Vagina (tissue), 2 donors: Measurements from ENCODE around the gene SLC23A2. TPM values are rescaled to one million over a fixed set of nuclear protein-coding genes. Genes with fewer than 3 reads are reported as not detected.

Experiments
- DNase-seq, 2 donors: peaks; one replicate each; pipeline ENCODE4 v3.0.0-alpha.2; 2017; ENCODE audit errors: extremely low spot score in 2 of 2
- H3K27ac ChIP-seq: fragments of 200-600 bp; sonication (generic); one replicate; pipeline ENCODE4 v1.5.1; 2019
- H3K27me3 ChIP-seq: fragments of 200-600 bp; sonication (generic); one replicate; pipeline ENCODE4 v1.5.1; 2019
- H3K36me3 ChIP-seq, 2 donors: fragments of 200-600 bp; sonication (generic); one replicate each; pipeline ENCODE4 v1.5.1; 2017 to 2019
- H3K4me1 ChIP-seq: fragments of 200-600 bp; sonication (generic); one replicate; pipeline ENCODE4 v1.5.1; 2019
- H3K4me3 ChIP-seq, 2 donors: fragments of 200-600 bp; sonication (generic); 1 replicate in 1 of 2; 2 replicates in 1 of 2; pipeline ENCODE4 v1.5.1; 2016 to 2019
- H3K9me3 ChIP-seq: fragments of 200-600 bp; sonication (generic); one replicate; pipeline ENCODE4 v1.5.1; 2019
- CTCF ChIP-seq, 3 experiments: fragments of 450-650 bp in 2 of 3; fragments of 200-600 bp in 1 of 3; sonication (generic) in 1 of 3; IDR thresholded peaks; one replicate each; pipeline ENCODE4 v1.5.1; 2017 to 2019; ENCODE audit warnings: antibody characterized with exemption in 3 of 3, mild to moderate bottlenecking in 2 of 3, moderate library complexity in 2 of 3
- POLR2A ChIP-seq, 2 donors: fragments of 450-650 bp; IDR thresholded peaks; one replicate each; pipeline ENCODE4 v1.6.1; 2017; ENCODE audit warnings: antibody characterized with exemption in 2 of 2, mild to moderate bottlenecking in 2 of 2, moderate library complexity in 2 of 2
- POLR2AphosphoS5 ChIP-seq, 2 donors: sonication (generic); formaldehyde crosslinking; IDR thresholded peaks; one replicate each; pipeline ENCODE4 v1.9.0; 2017; ENCODE audit warnings: antibody characterized with exemption in 2 of 2, mild to moderate bottlenecking in 2 of 2, low read depth in 1 of 2; ENCODE audit not compliant: insufficient read depth in 1 of 2
- intact Hi-C: fragments of 100-400 bp; cut with DNase I; formaldehyde crosslinking; loops from one replicate; pipeline ENCODE4 v1.15.1; 2023
- small RNA-seq: library from RNA; depleted of rRNA; stranded (forward); fragments of <200 nt; gene quantifications from one replicate; pipeline ENCODE3, GENCODE V24; 2016
- total RNA-seq: library from RNA; depleted of rRNA; stranded (reverse); fragments of >200 nt; gene quantifications from one replicate; pipeline ENCODE4 v1.2.3, GENCODE V29; 2016

Gene SLC23A2
- total RNA-seq, 1 donor from 2014 or later: 14.7 TPM

- H3K27me3 ChIP-seq: no peaks in the 10 kb centered on the region
- no peak for TF ChIP-seq POLR2AphosphoS5 (IDR thresholded peaks at IDR 0.05; ENCODE audit: insufficient read depth in 1 of 2, low read depth in 1 of 2)
- TF ChIP-seq CTCF (IDR thresholded peaks at IDR 0.05): no peak
Measured at GRCh38 chr20:4808872-4809271, 192.4 kb downstream of the SLC23A2 start.

GRCh38 chr20:4805663-4806449, 195.5 kb downstream of the SLC23A2 start:
- no peaks in the 10 kb centered on the region for H3K27me3 ChIP-seq
- H3K27ac ChIP-seq: no peak overlapping the region
- H3K4me3 ChIP-seq: no peak overlapping the region
- no peaks in the 10 kb centered on the region for H3K9me3 ChIP-seq
- H3K36me3 ChIP-seq: no peaks in the 10 kb centered on the region
- DNase-seq: peak in 1 of 2 donors; percentile 79
- peaks cover 20% of the 10 kb centered on the region for H3K4me1 ChIP-seq
- intact Hi-C loops: no loop called here
- TF ChIP-seq POLR2AphosphoS5 (IDR thresholded peaks at IDR 0.05; ENCODE audit: insufficient read depth in 1 of 2, low read depth in 1 of 2) (no peak), CTCF (IDR thresholded peaks at IDR 0.05) (no peak), POLR2A (IDR thresholded peaks at IDR 0.05) (no peak)

More at GRCh38 chr20:4808872-4809271, 192.4 kb downstream of the SLC23A2 start:
- H3K36me3 ChIP-seq: no peaks in the 10 kb centered on the region
- intact Hi-C loops: no loop called here
- H3K4me3 ChIP-seq: no peak overlapping the region
- H3K4me1 ChIP-seq: peaks cover 40% of the 10 kb centered on the region
- H3K9me3 ChIP-seq: no peaks in the 10 kb centered on the region
- peak in 1 of 2 donors; percentile 84 for DNase-seq
- H3K27ac ChIP-seq: peak overlapping the region; percentile 3

GRCh38 chr20:4802527-4802926, 198.8 kb downstream of the SLC23A2 start:
- Histone ChIP-seq H3K4me1 (no peaks in the 10 kb centered on the region), H3K9me3 (no peaks in the 10 kb centered on the region), H3K27me3 (no peaks in the 10 kb centered on the region), H3K27ac (no peak overlapping the region), H3K4me3 (no peak overlapping the region), H3K36me3 (peaks cover 0 to 7% of the 10 kb centered on the region in 2 donors)
- intact Hi-C loops: no loop called here
- DNase-seq: no peak
- TF ChIP-seq POLR2A (IDR thresholded peaks at IDR 0.05): no peak
- no peak for TF ChIP-seq CTCF (IDR thresholded peaks at IDR 0.05)
- TF ChIP-seq POLR2AphosphoS5 (IDR thresholded peaks at IDR 0.05; ENCODE audit: insufficient read depth in 1 of 2, low read depth in 1 of 2): no peak

Small RNA genes within 50 kb of the gene (small RNA-seq; reads per million reads assigned to genes)
- gene AL121890.1 (not detected), gene RF00322 (not detected)

Other genes with a start within 250 kb of the SLC23A2 start
- gene RASSF2, start 177.9 kb downstream of the SLC23A2 start, total RNA-seq: 9.3 TPM
- 58.9 TPM for gene TMEM230, start 111.6 kb upstream of the SLC23A2 start, total RNA-seq
- 42.2 TPM for gene PCNA, start 118.4 kb upstream of the SLC23A2 start, total RNA-seq
- 24.8 TPM for gene CDS2, start 125.5 kb upstream of the SLC23A2 start, total RNA-seq